Measurements from ENCODE around the gene FBXO24.
"Not testable (repeated sequence)": the region's sequence is repeated elsewhere in the genome, so short reads cannot be mapped to it uniquely, and the experiment has no call there.

FBXO24 gene

DNA sequence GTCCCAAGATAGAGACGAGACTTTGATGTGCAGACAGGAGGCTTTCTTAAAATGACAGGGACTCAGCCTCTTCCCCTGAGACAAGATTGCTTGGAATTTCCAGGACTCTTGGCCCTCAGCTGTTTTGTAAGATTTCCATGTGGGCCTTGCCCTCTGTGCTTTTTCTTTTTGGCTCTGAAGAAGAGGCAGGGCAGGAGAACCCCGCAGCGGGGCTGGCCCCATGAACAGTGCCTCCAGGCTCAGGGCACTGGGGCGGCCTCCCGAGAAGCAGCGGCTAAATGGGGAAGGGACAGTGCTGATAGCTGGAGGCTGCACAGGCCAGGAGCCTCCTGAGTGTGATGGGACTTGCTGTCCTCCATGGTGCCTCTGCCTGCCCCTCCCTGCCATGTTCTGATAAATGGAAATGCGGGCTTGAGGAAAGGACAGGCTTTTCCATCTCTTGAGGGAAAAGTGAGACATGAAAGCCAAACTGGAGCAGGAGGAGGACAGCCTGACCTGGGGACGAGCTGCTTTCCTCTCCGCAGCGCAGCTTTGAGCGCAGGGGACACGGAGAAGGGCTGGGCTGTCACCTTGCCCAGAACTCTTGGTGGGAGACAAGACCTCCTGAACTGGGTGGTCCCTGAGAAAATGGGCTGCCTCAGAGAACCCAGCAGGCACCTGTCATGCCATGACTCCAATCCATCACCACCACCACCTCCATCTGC lies 24.5 kb upstream of the FBXO24 start:
- no peak for DNase-seq

DNA sequence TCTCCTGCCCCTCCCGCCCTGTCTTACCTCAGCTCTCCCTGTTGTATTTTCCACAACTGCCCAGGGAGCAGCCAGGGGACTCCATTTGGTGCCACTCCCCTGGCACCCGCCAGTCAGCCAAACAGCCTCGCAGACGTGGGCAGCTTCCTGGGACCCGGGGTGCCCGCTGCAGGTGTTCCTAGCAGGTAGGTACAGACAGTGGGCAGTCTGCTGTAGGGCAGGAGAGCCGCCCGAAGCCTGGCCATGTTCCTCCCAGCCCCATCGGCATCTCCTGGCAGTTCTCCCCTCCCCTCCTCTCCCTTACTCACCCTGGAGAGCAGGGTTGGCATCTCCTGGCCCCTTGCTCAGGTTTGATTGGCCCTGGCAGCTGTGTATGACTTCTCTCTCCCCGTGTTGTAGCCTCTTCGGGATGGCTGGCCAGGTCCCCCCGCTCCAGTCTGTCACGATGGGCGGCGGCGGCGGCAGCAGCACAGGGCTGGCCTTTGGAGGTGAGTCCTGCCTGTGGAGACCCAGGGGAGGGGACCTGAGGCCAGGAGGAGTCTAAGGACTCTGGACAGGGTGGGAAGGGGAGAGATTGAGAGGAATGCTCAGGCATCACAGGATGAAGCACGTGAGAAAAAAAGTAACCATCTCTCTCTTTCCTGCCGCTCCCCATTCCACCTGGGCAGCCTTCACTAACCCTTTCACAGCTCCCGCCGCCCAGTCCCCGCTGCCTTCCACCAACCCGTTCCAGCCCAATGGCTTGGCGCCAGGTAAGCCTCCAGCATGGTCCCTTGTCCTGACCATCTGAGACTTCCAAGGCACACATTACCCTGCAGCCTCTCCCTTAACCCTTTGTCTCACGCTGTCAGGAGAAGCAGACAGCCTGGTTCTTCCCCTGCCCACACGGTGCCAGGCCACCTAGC lies 23.7 kb upstream of the FBXO24 start:
- no peak for DNase-seq

DNA sequence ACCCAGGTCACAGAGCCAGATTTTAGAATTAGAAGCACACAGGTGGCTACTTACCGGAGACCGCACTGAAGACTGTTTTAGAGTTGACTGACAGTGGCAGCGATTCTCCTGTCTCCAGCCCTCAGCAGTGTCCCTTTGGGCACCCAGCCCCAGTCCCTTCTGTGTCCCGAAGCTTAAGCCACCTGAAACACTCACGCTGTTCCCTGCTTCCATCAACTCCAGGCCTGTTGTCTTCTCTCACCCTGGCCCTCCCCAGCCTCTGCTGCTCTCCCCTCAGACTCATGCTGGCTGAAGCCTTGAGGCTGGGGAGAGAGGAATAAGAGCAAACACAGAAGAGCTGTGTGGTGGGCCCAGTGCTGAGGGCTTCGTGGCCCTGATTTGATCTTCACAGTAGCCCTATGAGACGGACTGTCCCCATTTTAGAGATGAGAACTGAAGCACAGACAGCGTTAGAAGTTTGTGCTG lies 23.0 kb upstream of the FBXO24 start:
- no peak for DNase-seq

- DNase-seq, result peak; percentile 89 to 92
Measured at GRCh38 chr7:100563809-100564400, 22.2 kb upstream of the FBXO24 start.

GRCh38 chr7:100564405-100564804 lies 21.7 kb upstream of the FBXO24 start:
- not testable (repeated sequence) for DNase-seq

- DNase-seq, result no peak
Measured at GRCh38 chr7:100565133-100565571, 21.0 kb upstream of the FBXO24 start.

DNA sequence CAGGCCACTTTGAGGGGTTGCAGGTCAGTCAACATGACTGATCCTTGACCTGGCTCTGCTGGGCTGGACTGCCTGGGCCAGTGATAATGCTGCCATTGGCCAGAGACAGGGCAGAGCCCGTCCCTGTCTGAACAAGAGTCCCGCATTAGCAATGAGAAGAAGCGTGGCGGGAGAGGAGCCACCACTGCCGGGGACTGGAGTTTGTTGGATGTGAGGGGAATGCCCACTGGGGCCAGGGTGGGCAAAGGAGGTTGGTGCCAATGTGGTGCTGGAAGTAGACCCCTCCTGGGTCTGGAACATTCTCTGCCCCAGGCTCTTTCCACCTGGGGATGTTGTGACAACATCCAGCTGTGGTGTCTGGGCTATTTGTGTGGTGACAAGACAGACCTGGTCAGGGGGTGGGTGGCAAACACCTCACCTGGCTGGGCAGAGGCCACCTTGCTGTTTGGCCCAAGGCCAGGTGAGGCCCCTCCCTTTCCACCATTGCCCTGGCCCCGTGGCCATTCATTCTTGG lies 20.1 kb upstream of the FBXO24 start:
- no peak for DNase-seq

DNA sequence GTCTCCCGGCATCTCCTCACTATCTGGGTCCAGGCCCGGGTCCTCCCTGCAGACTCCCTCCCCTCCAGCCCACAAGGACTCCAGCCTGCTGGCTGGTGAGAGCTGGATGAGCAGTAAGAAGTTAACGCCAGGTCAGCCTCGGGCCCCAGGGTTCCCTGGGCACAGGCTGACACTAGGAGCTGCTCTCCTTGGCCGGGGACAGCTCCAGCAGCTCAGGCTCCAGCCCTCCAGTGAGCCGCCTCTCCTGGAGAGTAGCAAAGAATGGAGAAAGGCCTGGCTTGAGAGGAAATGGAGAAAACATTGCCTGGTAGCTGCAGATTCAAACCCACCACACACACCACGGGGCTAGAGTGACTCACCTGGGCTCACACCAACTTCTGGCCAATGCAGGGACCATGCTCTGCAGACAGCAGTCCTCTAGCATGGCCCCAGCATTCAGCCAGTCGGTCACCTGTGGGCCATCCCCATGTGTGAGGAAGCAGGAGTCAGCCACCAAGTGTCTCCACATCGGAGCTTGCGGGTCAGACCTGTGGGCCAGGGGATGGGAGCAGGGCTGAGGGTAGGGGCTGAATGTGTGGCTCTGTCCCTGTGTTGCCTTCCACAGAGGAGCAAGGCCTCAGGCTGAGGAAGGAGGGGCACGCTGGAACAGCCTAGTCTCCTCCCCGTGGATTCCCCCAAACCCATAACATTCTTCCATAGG lies 18.9 kb upstream of the FBXO24 start:
- no peak for DNase-seq

- no peak for DNase-seq
Measured at GRCh38 chr7:100567751-100568175, 18.4 kb upstream of the FBXO24 start.

DNA sequence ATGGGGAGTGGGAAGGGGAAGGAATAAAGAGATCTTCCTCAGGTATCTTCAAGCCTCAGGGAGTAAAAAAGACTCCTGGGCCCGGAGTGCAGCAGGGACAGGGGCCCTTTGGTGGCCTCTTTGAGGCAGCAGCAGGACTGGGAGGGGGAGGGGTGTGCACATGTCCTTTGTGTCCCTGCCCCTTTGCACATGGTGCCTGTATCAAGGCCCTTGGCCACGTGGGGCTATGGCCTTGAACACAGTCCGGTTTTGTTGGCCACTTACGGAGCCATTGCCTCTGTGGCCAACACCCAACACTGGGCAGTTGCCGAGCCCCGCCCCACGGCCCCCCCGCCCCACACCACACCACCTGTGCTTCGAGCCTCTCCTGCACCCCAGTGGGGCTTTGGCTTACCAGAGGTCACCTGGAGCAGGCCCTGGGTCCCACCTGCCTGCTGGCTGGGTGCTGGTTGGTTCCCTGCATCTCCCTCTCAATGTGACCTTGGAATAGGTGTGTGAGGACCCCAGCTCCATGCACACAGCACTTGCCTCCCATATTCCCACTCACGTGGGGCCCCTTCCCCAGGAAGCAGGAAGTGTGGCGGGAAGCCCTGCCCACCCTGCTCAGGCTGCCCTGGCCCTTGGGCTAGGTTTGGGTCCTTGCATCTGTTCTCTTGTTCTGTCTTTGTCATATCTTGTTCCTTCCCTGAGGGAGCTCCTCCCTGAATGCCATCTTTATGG lies 17.8 kb upstream of the FBXO24 start:
- no peak for DNase-seq

DNA sequence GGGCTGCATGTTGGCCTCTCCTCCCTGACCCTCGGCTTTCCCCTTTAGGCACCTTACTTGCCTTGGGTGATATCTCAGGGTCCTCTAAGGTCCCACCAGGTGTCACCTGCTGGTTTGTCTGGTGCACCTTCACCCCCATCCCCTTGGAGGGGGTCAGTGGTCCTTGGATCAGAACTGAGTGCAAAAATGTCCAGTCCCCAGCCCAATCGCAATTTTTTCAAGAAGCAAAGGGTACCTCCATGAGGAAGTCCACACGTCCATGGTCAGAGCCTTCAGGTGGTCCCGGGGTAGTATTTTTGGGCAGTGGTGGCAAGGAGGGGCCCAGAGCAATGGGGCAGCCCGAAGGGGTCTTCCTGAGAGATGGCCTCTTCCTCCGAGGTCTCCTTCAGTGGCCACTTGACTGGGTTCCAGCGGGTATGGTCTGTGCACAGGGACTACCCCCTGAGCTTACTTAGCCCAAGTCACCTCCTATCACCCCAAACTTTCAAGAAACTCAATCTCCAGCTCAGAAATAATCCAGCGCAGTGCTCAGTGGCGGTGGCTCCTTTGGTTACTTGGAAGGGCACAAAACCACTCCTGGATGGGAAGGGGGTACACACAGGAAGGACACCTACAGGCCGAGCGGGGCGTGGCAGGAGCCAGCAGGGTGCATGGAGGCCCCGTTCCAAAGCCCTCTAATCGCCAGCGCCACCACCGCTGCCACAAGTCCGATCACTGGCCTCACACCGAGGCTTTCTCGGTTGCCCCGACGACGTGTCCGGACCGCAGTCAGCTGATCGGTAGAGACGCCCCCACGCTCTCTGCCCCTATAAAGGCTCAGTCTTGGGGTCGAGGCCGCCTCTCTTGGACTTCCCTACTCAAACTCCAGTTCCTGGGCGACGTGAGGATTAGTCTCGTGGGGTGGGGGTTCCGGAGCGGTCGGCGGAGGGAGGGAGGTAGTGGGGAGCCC lies 17.0 kb upstream of the FBXO24 start:
- peak; percentile 62 to 70 for DNase-seq

DNA sequence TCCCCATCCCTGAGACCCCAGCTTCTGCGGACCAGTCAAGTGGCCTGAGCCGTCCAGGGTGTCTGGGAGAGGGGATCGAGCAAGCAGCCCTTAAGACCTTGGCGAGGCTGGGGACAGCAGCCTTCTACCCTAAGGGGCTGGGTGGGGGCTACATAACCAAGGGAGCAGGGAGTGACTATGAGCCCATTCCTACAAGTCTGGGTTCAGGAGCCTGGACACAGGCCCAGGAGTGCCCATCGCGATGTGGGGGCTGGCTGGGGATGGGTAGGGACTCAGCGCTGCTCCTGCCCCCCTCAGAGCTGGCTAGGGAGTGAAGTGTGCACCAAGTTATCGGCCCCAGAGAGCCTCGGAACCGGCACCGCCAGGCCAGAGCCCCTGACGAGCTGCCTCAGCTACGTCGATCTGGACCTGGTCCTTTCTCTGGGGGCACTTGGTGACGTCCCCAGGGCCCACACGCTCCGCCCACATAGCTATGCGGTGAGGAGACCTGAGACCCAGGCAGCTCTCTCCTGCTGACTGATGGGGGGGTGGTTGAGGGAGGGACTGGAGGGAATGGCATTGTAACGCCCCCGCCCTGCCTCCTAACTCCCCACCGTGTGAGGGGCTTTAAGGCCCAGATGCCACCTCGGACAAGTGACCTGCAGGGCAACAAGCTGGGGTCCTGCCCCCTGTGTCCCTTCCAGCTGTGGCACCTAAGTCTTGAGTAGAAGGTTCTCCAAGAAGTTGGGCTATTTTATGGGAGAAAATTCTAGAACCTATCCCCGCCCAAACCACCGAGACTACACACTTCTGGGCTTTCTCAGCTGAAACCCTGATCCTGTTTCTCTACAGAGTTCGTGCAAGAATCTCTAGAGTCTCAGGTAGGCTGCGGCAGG lies 14.9 kb upstream of the FBXO24 start:
- no peak for DNase-seq

GRCh38 chr7:100571829-100572116 lies 14.4 kb upstream of the FBXO24 start:
- DNase-seq, result no peak

- DNase-seq, result no peak
Measured at GRCh38 chr7:100572281-100572948, 13.7 kb upstream of the FBXO24 start.

- DNase-seq, result no peak
Measured at GRCh38 chr7:100572949-100573675, 13.0 kb upstream of the FBXO24 start.

DNA sequence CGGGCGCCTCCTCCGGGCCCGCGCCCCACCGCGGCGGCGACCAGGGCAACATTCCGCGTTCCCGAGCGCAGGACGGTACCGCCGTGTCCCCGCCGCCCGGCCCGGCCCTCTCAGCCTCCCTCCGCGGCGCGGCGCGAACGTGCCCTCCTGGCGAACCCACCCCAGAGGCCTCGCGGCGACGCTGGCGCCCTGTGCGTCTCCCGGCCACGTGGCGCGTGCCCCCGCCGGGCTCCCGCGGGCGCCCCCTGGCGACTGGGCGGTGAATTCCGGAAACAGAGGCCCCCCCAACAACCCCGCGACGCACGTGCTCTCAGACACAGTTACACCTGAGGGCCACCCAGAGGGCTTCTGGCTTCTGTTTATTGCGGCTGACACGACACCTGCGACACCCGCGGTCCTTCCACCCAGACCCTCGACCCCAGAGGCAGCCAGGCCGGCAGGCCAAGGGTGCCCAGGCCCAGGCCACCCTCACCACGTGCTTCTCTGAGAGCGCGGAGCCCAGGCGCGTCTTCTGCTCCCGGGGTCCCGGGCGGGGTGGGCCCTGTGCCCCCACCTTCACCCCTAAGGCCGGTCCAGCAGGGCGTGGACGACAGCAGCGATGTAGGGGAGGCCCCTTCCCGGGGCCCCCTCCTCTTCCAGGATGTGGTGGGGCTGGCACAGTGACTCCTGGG lies 12.3 kb upstream of the FBXO24 start, which contains the start of gene SAP25:
TSS of gene SAP25 (minus strand) at position 210 of the 671 bp plus-strand sequence. CDS start at position 52, 158 bp downstream.
- no peak for DNase-seq

DNA sequence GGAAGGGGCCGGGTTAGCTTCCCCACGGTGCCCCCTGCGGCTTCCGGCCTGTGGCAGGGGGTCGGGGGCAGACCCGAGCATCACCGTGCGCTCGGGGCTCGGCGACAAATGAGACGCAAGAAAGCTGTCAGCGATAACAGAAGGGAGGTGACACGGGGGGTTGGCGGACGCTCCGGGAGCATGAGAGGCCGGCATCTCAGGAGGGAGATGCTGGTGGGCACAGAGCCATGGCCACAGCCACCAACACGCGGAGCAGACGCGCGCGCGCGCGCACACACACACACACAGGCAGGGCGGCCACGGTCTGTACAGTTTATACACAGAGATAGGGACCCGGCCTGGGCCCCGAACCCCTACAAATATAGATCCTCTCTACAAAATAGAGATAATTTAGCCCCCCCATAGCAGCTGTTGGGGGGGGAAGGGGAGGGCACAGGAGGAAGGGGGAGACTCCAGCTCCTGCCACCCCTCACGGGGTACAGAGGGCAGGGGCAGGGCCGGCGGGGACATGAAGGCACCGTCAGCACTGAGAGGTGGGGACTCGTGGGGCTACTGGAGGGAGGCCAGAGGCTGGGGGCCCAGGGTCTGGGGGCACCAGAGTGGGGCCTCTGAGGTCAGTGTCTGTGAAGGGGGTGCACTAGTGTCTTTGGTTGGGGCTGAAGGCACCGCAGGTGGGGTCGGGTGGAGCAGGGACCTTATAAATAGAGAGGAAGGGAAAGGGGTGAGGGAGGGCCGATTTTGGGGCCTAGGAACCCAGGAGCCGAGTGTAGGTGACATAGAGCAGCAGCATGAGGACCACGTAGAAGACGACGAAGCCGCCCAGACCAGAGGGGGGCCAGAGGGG lies 11.5 kb upstream of the FBXO24 start:
- no peak for DNase-seq

Measured in activated CD4-positive, alpha-beta T cell treated with anti-CD3 and anti-CD28 coated beads, Interleukin-2, amount 50 U/mL, for 48 hours (primary cell).